ENCODE data around the gene TMEM181. TPM values are rescaled to one million over a fixed set of nuclear protein-coding genes. Genes with fewer than 3 reads are reported as not detected.

The TMEM181 gene
- total and polyA plus RNA-seq, 2 of the 13 experiments (the other 11 are each of a cell fraction or from before 2014, with no cell fraction given): 59.1 to 108 TPM

- TF ChIP-seq ZNF574 (CRISPR knock-in tag; IDR thresholded peaks at IDR 0.05) (peak; percentile 86), ZNF781 (CRISPR knock-in tag; IDR thresholded peaks at IDR 0.05; ENCODE audit: borderline replicate concordance, not compliant biosample characterization) (peak; percentile 69), KLF6 (CRISPR knock-in tag; IDR thresholded peaks at IDR 0.05) (peak; percentile 54; the same call in 1 of the 2 replicates), ZNF160 (CRISPR knock-in tag; IDR thresholded peaks at IDR 0.05) (peak; percentile 93; the same call in 1 of the 2 replicates), REST (IDR thresholded peaks at IDR 0.05; ENCODE audit: borderline replicate concordance in 1 of 2, low read depth in 1 of 2, low read length in 2 of 2) (no peak; a peak in 1 of 4 replicates), TBP (CRISPR knock-in tag; IDR thresholded peaks at IDR 0.05) (no peak), ARNT (IDR thresholded peaks at IDR 0.05) (no peak), MLX (CRISPR knock-in tag; IDR thresholded peaks at IDR 0.05) (no peak), ZNF7 (CRISPR knock-in tag; IDR thresholded peaks at IDR 0.05) (no peak), IKZF5 (CRISPR knock-in tag; IDR thresholded peaks at IDR 0.05) (peak; percentile 49; the same call in 1 of the 2 replicates), REXO4 (CRISPR knock-in tag; IDR thresholded peaks at IDR 0.05; ENCODE audit: borderline replicate concordance) (no peak), ZNF777 (CRISPR knock-in tag; IDR thresholded peaks at IDR 0.05) (peak; percentile 46), FOXC1 (CRISPR knock-in tag; IDR thresholded peaks at IDR 0.05; ENCODE audit: borderline replicate concordance) (peak; percentile 98), ZSCAN9 (CRISPR knock-in tag; IDR thresholded peaks at IDR 0.05; ENCODE audit: borderline replicate concordance) (peak; percentile 70; the same call in 1 of the 2 replicates), UBTF (CRISPR knock-in tag; IDR thresholded peaks at IDR 0.05) (peak; percentile 99), MIXL1 (CRISPR knock-in tag; IDR thresholded peaks at IDR 0.05) (no peak), ZNF83 (CRISPR knock-in tag; IDR thresholded peaks at IDR 0.05; ENCODE audit: borderline replicate concordance) (0 out of 2 replicates have a peak, but pooled peaks have one; percentile 28), ZNF749 (CRISPR knock-in tag; IDR thresholded peaks at IDR 0.05; ENCODE audit: borderline replicate concordance) (no peak; the same call in 1 of the 2 replicates)
Observed at GRCh38 chr6:158644231-158645063, 84.6 kb downstream of the TMEM181 start, which contains the start of gene DYNLT1 (continued).

Data from HepG2 (cell line).